HG02840 (cell line): Measurements from ENCODE around the gene RING1.
A peak's percentile ranks its signal among the peaks of the same experiment; 100 is the strongest.

Experiments
- ATAC-seq: cut with Tn5 transposase; IDR thresholded peaks from one replicate; pipeline ENCODE4 v1.9.1; 2021; ENCODE audit warnings: mild to moderate bottlenecking, moderate library complexity, moderate number of reproducible peaks; ENCODE audit not compliant: unreplicated experiment, low FRiP score

The RING1 gene

GRCh38 chr6:33208091-33208967 lies at the start of gene RING1:
Gene RING1 (plus strand): TSS chr6:33208500. CDS start chr6:33208823, 323 bp downstream.
- peak; percentile 51 for ATAC-seq

GRCh38 chr6:33160096-33160495 lies 48.2 kb upstream of the RING1 start:
- no peak for ATAC-seq

- no peak for ATAC-seq
These were observed 47.5 kb upstream of the RING1 start for GRCh38 chr6:33160728-33161344.

- peak; percentile 81 for ATAC-seq
These were observed 46.7 kb upstream of the RING1 start for GRCh38 chr6:33161354-33162331.

- no peak for ATAC-seq
These were observed 44.8 kb upstream of the RING1 start for GRCh38 chr6:33163540-33163939.

GRCh38 chr6:33164176-33164575 lies 44.1 kb upstream of the RING1 start:
- no peak for ATAC-seq

GRCh38 chr6:33164665-33165373 lies 43.5 kb upstream of the RING1 start:
- no peak for ATAC-seq

- ATAC-seq = no peak
These were observed 42.6 kb upstream of the RING1 start for GRCh38 chr6:33165581-33166258.

- ATAC-seq = no peak
These were observed 41.9 kb upstream of the RING1 start for GRCh38 chr6:33166363-33166762.

- ATAC-seq = no peak
These were observed 41.5 kb upstream of the RING1 start for GRCh38 chr6:33166811-33167210.

- ATAC-seq = no peak
These were observed 40.7 kb upstream of the RING1 start for GRCh38 chr6:33167374-33168283.

- ATAC-seq = no peak
These were observed 40.1 kb upstream of the RING1 start for GRCh38 chr6:33168284-33168601.

- ATAC-seq = no peak
These were observed 39.7 kb upstream of the RING1 start for GRCh38 chr6:33168639-33169038.

GRCh38 chr6:33169291-33170175 lies 38.8 kb upstream of the RING1 start:
- no peak for ATAC-seq

GRCh38 chr6:33170176-33171015 lies 37.9 kb upstream of the RING1 start:
- no peak for ATAC-seq

- no peak for ATAC-seq
These were observed 37.1 kb upstream of the RING1 start for GRCh38 chr6:33171016-33171879.
